DMS153 treated with DMSO at 0.1 percent for 48 hours (cell line): ENCODE measurements around the gene TAS2R20.
"Not testable (repeated sequence)": the region's sequence is repeated elsewhere in the genome, so short reads cannot be mapped to it uniquely, and the experiment has no call there.

Experiments used
- DNase-seq: peaks from one replicate; lab custom pipeline; 2025; ENCODE audit not compliant: unreplicated experiment; lab: John Stamatoyannopoulos, UW

TAS2R20 gene

DNA sequence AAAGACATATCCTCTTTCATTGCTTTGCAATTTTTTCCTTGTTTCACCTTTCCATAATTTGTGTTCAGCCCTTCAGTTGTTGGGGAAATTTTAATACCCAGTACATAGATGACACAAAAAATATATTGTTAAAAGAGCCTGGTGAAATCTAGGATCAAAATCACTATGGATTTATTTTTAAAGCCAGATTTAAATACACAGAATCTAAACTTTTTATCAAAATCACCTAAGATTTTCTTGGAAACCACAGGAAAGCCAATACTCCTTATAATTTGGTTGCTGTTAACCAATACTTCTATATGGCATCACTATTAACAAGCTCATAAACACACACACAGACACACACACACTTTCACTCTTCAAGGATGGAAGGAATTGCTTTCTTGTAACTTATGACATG lies at the start of gene TAS2R20:
Gene TAS2R20, minus strand, starts transcription at position 101 of the 400 bp plus-strand sequence. CDS start 429 bp downstream, outside the sequence.
- DNase-seq = no peak

- not testable (repeated sequence) for DNase-seq
Observed at GRCh38 chr12:11041366-11041765, 43.3 kb upstream of the TAS2R20 start.

- no peak for DNase-seq
Observed at GRCh38 chr12:11040162-11040561, 42.1 kb upstream of the TAS2R20 start.

GRCh38 chr12:11039171-11039570 lies 41.1 kb upstream of the TAS2R20 start:
- DNase-seq = no peak

GRCh38 chr12:11033959-11034358 lies 35.9 kb upstream of the TAS2R20 start:
- DNase-seq = not testable (repeated sequence)

GRCh38 chr12:11031307-11031706 lies 33.2 kb upstream of the TAS2R20 start, which contains the start of gene TAS2R31:
Gene TAS2R31, minus strand, starts transcription at chr12:11031407. Its CDS starts 72 bp downstream, at chr12:11031335.
- no peak for DNase-seq

GRCh38 chr12:11026118-11026517 lies 28.0 kb upstream of the TAS2R20 start:
- DNase-seq = no peak

- no peak for DNase-seq
Observed at GRCh38 chr12:11023387-11023786, 25.3 kb upstream of the TAS2R20 start.

- DNase-seq = no peak
Observed at GRCh38 chr12:11022520-11022919, 24.4 kb upstream of the TAS2R20 start, which contains the start of gene TAS2R19. Gene TAS2R19, minus strand, starts transcription at chr12:11022620. Its CDS starts 49 bp downstream, at chr12:11022571.

DNA sequence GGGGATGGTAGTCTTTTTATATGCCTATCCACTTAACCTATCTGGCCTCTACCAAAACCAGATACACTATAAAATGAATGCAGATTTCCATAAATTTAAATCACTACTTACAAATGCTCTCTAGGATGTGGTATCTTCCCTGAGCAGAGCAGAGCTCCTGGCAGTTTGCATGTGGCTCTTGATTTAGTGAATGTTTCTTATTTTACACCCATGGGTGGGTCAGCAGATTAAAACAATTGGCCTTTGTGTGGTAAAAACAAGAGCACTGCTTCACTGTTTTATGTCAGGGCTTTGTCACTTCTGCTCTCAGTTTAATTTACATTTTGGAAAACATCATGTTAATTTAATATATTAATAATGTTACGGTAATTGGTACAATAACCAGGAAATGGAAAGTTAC lies 18.8 kb upstream of the TAS2R20 start:
- no peak for DNase-seq

DNA sequence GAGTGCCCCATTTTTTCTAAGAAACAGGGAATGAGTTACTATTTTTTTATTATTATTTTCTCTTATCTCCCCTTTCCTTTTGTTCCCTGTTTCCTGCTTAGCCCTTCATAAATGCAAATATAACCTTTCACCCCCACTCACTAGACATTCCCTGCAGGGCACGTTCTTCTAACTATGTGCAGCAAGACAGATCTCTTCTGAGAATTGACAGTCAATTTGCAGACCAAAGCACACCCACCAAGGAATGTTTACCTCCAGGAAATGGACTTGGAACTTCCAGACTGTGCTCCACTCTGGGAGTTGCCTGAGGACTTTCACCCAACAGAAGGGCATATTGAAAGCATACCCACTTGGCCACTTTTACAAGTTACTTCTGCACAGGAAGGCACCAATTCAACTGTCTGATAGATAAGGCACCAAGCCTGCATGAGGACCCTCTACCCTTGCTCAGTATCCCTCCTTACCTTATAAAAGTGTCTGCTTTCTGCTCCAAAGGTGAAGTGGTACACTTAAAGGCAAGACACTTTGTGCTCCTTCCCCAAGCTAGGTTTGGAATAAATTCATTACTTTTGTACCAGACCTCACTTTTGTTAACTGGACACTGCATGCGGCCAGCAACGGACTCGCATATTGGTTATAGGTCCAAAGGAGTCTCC lies 17.8 kb upstream of the TAS2R20 start:
- DNase-seq = no peak

DNA sequence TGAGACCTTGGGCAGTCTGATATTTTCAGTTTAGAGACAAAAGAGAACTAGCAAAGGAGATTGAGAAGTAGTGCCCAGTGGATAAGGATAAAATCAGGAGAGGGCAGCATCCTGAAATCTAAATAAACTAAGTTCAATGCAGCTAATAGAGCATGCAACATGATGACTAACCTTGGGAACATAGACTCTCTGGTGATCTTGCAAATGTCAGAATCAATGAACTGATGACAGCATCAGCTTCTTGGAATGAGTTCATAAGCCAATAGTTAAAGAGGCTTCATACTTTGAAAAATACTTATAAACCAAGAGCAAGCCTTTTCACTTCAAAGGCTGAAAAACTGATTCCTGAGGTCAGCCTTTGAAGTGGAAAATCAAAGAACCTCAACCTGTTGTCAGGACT lies 16.1 kb upstream of the TAS2R20 start:
- no peak for DNase-seq

- no peak for DNase-seq
Observed at GRCh38 chr12:11007608-11008007, 9.5 kb upstream of the TAS2R20 start.

GRCh38 chr12:10994307-10994706 lies 3.8 kb downstream of the TAS2R20 start:
- no peak for DNase-seq

- DNase-seq = no peak
Observed at GRCh38 chr12:10989107-10989506, 9.0 kb downstream of the TAS2R20 start.

DNA sequence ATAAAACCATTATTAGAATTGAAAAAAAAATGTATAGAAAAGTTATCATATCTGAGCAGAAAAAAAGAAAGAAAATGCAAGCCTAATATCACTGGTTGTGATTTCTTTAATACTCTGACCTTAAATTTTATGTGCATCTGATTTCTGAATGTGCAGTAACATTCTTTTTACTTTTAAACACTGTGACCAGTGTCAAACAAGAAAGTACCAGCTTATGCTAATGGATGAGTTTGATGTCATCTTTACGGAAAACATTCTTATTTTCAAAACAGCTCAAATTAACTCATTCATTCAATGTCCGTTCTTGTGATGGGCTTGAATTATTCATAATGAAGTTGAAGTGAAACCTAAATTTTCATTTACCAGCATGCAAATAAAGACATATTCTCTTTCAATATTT lies 11.3 kb downstream of the TAS2R20 start, which contains the start of gene TAS2R50:
Gene TAS2R50, minus strand, starts transcription at position 101 of the 400 bp plus-strand sequence. Its CDS starts 52 bp downstream, at position 49.
- no peak for DNase-seq

DNA sequence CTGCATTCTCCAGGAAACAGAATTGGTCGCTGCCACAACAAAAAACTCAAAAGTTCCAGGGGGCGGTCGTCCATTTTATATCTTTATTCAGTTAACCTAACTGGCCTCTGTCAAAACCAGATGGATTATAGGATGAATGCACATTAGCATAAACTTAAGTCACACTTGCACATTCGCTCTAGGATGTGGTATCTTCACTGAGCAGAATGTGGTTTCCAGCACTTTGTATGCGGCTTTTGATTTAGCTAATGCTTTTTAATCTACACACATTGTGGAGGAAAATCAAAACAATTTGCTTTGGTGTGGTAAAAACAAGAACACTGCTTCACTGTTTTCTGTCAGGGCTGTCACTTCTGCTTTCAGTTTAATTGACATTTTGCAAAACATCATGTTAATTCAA lies 15.9 kb downstream of the TAS2R20 start:
- DNase-seq = no peak

GRCh38 chr12:10974965-10975364 lies 23.1 kb downstream of the TAS2R20 start:
- DNase-seq = no peak

DNA sequence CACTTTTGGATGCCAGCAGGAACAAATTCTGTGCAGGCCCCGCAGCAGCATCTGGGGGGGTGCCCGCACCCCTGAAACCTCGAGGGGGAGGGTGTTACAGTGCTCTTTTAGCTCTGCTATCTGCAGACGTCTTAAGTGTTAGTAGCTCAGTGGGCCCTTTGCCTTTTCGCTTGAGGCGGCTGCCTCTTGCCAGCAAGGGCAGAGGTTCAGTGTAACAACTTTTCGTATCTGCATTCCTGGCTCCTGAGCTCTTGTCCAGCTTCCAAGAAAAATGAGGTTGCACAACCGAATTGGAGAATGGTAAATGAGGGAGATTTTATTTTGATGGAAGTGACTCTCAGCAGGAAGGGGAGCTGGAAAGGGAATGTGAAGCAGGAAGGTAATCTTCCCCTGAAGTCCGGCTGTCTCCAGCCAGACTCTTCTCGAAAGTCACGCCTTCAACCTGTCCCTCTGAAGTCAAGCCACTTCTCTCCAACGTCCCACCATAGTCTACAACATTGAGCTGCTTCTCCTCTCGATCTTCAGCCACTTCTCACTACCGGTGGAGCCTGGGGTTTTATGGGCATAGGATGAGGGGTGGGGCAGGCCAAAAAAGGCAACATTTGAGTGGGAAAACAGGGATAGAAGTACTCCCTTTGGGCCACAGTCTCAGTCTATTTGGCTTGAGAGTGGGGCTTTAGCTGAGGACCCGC lies 29.2 kb downstream of the TAS2R20 start:
- no peak for DNase-seq

DNA sequence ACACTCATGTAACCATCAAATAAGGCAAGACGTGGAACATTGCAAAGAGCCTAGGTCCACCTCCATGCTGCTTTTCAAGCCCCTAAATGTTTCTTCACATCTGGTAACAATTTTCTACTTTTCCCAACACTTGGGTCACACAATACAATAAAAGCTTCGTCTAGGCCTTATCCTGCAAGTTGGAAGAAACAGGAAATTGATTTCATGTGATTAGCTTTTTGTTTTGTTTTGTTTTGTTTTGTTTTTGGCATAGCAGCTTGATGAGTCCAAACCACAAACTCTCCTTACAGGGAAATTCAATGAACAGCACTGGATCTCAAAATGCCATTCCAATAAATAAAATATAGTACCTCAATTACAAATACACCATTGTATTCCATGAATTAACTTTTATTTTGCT lies 30.7 kb downstream of the TAS2R20 start:
- no peak for DNase-seq

GRCh38 chr12:10966314-10966713 lies 31.8 kb downstream of the TAS2R20 start:
- no peak for DNase-seq

GRCh38 chr12:10965476-10965875 lies 32.6 kb downstream of the TAS2R20 start:
- DNase-seq = no peak
